VCaP (cell line): ENCODE data around the gene LHPP.

ENCODE experiments used
- H3K27ac ChIP-seq: fragments of 450-650 bp; 2 replicates; pipeline ENCODE4 v1.5.1; 2017
- TF ChIP-seq, protein P1 (sequence below): fragments of 450-650 bp; conservative IDR thresholded peaks from 2 replicates; pipeline ENCODE4 v1.5.1; 2017; ENCODE audit warnings: mild to moderate bottlenecking, moderate library complexity

LHPP gene

GRCh38 chr10:124649214-124649613 is 187.6 kb downstream of the LHPP start:
- H3K27ac ChIP-seq = peak overlapping the region; percentile 22
- TF ChIP-seq, protein P1, sequence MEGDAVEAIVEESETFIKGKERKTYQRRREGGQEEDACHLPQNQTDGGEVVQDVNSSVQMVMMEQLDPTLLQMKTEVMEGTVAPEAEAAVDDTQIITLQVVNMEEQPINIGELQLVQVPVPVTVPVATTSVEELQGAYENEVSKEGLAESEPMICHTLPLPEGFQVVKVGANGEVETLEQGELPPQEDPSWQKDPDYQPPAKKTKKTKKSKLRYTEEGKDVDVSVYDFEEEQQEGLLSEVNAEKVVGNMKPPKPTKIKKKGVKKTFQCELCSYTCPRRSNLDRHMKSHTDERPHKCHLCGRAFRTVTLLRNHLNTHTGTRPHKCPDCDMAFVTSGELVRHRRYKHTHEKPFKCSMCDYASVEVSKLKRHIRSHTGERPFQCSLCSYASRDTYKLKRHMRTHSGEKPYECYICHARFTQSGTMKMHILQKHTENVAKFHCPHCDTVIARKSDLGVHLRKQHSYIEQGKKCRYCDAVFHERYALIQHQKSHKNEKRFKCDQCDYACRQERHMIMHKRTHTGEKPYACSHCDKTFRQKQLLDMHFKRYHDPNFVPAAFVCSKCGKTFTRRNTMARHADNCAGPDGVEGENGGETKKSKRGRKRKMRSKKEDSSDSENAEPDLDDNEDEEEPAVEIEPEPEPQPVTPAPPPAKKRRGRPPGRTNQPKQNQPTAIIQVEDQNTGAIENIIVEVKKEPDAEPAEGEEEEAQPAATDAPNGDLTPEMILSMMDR = peak; percentile 22

DNA sequence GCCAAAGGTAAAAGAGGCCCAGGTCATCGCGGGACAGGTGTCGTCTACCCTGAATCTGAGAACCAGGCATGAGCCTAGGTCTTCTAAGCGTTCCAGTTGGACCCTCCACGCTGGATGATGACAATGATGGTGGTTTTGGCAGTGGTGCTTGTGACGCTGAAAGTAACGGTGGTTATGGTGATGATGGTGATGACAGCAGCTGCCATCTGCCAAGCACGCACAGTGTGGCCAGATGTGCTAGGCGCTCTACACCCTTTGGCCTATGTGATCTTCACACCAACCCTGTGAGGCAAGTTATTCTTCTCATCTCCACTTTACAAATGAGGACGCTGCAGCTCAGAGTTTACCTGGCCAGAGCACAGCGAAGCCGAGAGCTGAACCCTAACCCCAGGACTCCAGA is 188.6 kb downstream of the LHPP start:
- TF ChIP-seq, protein P1 = no peak
- H3K27ac ChIP-seq = peak overlapping the region; percentile 22

GRCh38 chr10:124650820-124651401 is 189.3 kb downstream of the LHPP start:
- peak overlapping the region; percentile 22 for H3K27ac ChIP-seq

GRCh38 chr10:124651402-124651891 is 189.8 kb downstream of the LHPP start:
- TF ChIP-seq, protein P1 = no peak
- peak overlapping the region; percentile 22; the same call in 1 of the 2 replicates for H3K27ac ChIP-seq

More at GRCh38 chr10:124650820-124651401, 189.3 kb downstream of the LHPP start:
- TF ChIP-seq, protein P1 = no peak

GRCh38 chr10:124652200-124652599 is 190.6 kb downstream of the LHPP start:
- TF ChIP-seq, protein P1 = no peak
- no peak overlapping the region for H3K27ac ChIP-seq

DNA sequence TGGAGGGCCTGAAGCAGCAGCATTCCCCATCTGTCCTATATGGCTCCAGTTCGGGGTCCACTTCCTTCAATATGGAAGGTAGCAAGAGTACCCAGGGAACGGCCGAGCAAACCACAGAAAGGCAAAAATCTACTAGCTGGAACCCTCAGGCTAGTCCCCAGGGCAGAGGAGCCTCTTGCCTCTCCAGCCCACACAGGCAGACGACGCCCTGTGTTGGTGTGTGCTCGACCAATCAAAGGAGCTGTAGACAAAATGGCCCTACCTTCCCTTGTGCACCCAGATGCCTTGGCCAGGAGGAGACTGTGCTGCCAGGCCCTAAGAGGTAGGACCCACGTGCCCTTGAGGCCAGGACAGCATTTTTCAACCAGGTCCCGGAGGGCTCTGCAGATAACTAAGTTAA is 191.1 kb downstream of the LHPP start:
- TF ChIP-seq, protein P1 = no peak
- H3K27ac ChIP-seq = no peak overlapping the region

DNA sequence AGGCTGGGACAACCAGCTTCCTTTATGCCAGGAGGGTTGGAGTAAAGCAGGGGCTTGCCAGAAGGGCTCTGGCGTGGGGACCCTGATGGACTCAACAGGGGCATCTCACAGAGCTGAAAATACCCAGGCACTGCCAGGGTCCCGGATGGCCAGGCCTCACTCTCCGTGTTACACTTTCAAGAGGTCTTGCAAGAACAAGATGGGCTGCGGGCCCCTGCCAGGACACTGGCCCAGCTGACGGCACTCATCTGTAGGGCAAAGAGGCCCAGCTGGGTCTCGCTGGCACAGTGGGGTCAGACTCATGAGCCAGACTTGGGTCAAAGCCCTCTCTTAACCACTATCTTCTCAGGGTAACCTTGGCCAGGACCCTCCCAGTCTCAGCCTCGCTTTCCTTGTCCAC is 191.7 kb downstream of the LHPP start:
- TF ChIP-seq, protein P1 = no peak
- no peak overlapping the region for H3K27ac ChIP-seq
